Endometrium (tissue), 2 donors: ENCODE measurements around the gene RGS6.

ENCODE experiments used
- FAIRE-seq: peaks from 2 replicates; lab custom pipeline; 2012; peaks lifted over from hg19 to GRCh38; lab: Jason Lieb, UNC
- donor health status: control.
- donor health status: control.

The RGS6 gene

GRCh38 chr14:72247896-72248465 is 315.8 kb downstream of the RGS6 start:
- FAIRE-seq, result no peak

GRCh38 chr14:72253503-72253902 is 321.3 kb downstream of the RGS6 start:
- no peak for FAIRE-seq

- no peak for FAIRE-seq
Measured at GRCh38 chr14:72254202-72254936, 322.1 kb downstream of the RGS6 start.

- no peak for FAIRE-seq
Measured at GRCh38 chr14:72254937-72255472, 322.8 kb downstream of the RGS6 start.

GRCh38 chr14:72256055-72256454 is 323.8 kb downstream of the RGS6 start:
- no peak for FAIRE-seq

GRCh38 chr14:72261068-72261467 is 328.8 kb downstream of the RGS6 start:
- FAIRE-seq, result no peak

- FAIRE-seq, result no peak
Measured at GRCh38 chr14:72262771-72263170, 330.5 kb downstream of the RGS6 start.

- FAIRE-seq, result no peak
Measured at GRCh38 chr14:72264716-72265115, 332.5 kb downstream of the RGS6 start.

- FAIRE-seq, result no peak
Measured at GRCh38 chr14:72270147-72270727, 338.0 kb downstream of the RGS6 start.

GRCh38 chr14:72270749-72271148 is 338.5 kb downstream of the RGS6 start:
- no peak for FAIRE-seq

- FAIRE-seq, result no peak
Measured at GRCh38 chr14:72275242-72275641, 343.0 kb downstream of the RGS6 start.

- no peak for FAIRE-seq
Measured at GRCh38 chr14:72278316-72278715, 346.1 kb downstream of the RGS6 start.

- no peak for FAIRE-seq
Measured at GRCh38 chr14:72284176-72284575, 351.9 kb downstream of the RGS6 start.

GRCh38 chr14:72290241-72290640 is 358.0 kb downstream of the RGS6 start:
- no peak for FAIRE-seq

GRCh38 chr14:72291908-72292688 is 359.9 kb downstream of the RGS6 start:
- peak; percentile 76 for FAIRE-seq

- FAIRE-seq, result no peak
Measured at GRCh38 chr14:72292689-72293024, 360.4 kb downstream of the RGS6 start.

- no peak for FAIRE-seq
Measured at GRCh38 chr14:72301352-72301751, 369.1 kb downstream of the RGS6 start.

GRCh38 chr14:72303930-72304329 is 371.7 kb downstream of the RGS6 start:
- FAIRE-seq, result no peak

- FAIRE-seq, result no peak
Measured at GRCh38 chr14:72305561-72305960, 373.3 kb downstream of the RGS6 start.

- FAIRE-seq, result no peak
Measured at GRCh38 chr14:72308967-72309485, 376.8 kb downstream of the RGS6 start.

GRCh38 chr14:72311116-72311515 is 378.9 kb downstream of the RGS6 start:
- FAIRE-seq, result no peak

- no peak for FAIRE-seq
Measured at GRCh38 chr14:72311516-72311915, 379.3 kb downstream of the RGS6 start.
